IMR-90 (cell line): ENCODE results near the gene SH3BP5. TPM values are rescaled to one million over a fixed set of nuclear protein-coding genes. Genes with fewer than 3 reads are reported as not detected.

ENCODE experiments used
- ATAC-seq: fragments of 200-7000 bp; cut with Tn5 transposase; 2 replicates; pipeline ENCODE4 v1.9.1; 2020; ENCODE audit warnings: low read depth, mild to moderate bottlenecking, moderate library complexity
- BruUV-seq: library from RNA; stranded (reverse); fragments of 400-500 nt; replicated peaks from 2 replicates; lab custom pipeline; 2021; lab: Mats Ljungman, UMichigan
- CTCF ChIA-PET: fragments of 300-600 bp; formaldehyde crosslinking; extraction: SDS; loops from one replicate; lab custom pipeline; 2021; ENCODE audit warnings: antibody characterized with exemption; lab: Yijun Ruan, JAX
- POLR2A ChIA-PET: fragments of 300-600 bp; sonication (Branson Sonifier 250); formaldehyde crosslinking; loops from one replicate; lab custom pipeline; 2022; ENCODE audit warnings: antibody characterized with exemption; ENCODE audit not compliant: unreplicated experiment; lab: Charles Lee
- DNase-seq: peaks from one replicate; pipeline ENCODE4 v3.0.0; 2013
- H2AFZ ChIP-seq: replicated peaks from 2 replicates; pipeline ENCODE3; 2013; ENCODE audit warnings: low read length, mild to moderate bottlenecking; ENCODE audit not compliant: poor library complexity
- H2AK5ac ChIP-seq: 2 replicates; pipeline ENCODE4 v1.6.1; 2013; ENCODE audit warnings: low read depth, low read length, inconsistent platforms
- H2AK9ac ChIP-seq: replicated peaks from 2 replicates; pipeline ENCODE3; 2013; ENCODE audit warnings: mild to moderate bottlenecking, low read depth, low read length, moderate library complexity; ENCODE audit not compliant: poor library complexity
- H2BK120ac ChIP-seq: 2 replicates; pipeline ENCODE4 v1.6.1; 2013; ENCODE audit warnings: low read depth, low read length, inconsistent platforms
- H2BK15ac ChIP-seq: 3 replicates; pipeline ENCODE4 v1.6.1; 2013; ENCODE audit warnings: low read depth, low read length, inconsistent platforms
- H2BK20ac ChIP-seq: 2 replicates; pipeline ENCODE4 v1.6.1; 2013; ENCODE audit warnings: low read depth, mild to moderate bottlenecking, inconsistent platforms, low read length, moderate library complexity
- H2BK5ac ChIP-seq: 2 replicates; pipeline ENCODE4 v1.6.1; 2013; ENCODE audit warnings: mild to moderate bottlenecking, low read depth, low read length, inconsistent platforms; ENCODE audit not compliant: poor library complexity, severe bottlenecking
- H3K14ac ChIP-seq: replicated peaks from 2 replicates; pipeline ENCODE4 v1.6.1; 2013; ENCODE audit warnings: low read depth, low read length, inconsistent platforms
- H3K18ac ChIP-seq: 2 replicates; pipeline ENCODE4 v1.6.1; 2013; ENCODE audit warnings: low read depth, low read length, control low read depth
- H3K23ac ChIP-seq: 2 replicates; pipeline ENCODE4 v1.6.1; 2013; ENCODE audit warnings: low read depth, low read length, inconsistent platforms
- H3K27ac ChIP-seq: 2 replicates; pipeline ENCODE4 v1.5.1; 2013; ENCODE audit warnings: mild to moderate bottlenecking, control low read depth, low read length; ENCODE audit not compliant: insufficient read depth
- H3K27me3 ChIP-seq: 2 replicates; pipeline ENCODE4 v1.6.1; 2013; ENCODE audit warnings: low read length; ENCODE audit not compliant: control insufficient read depth, insufficient read depth
- H3K36me3 ChIP-seq: 2 replicates; pipeline ENCODE4 v1.6.1; 2013; ENCODE audit warnings: low read length, mixed read lengths; ENCODE audit not compliant: control insufficient read depth, insufficient read depth
- H3K4ac ChIP-seq: 2 replicates; pipeline ENCODE4 v1.6.1; 2013; ENCODE audit warnings: low read depth, low read length, inconsistent platforms
- H3K4me1 ChIP-seq: 2 replicates; pipeline ENCODE4 v1.6.1; 2013; ENCODE audit warnings: low read length, mixed read lengths; ENCODE audit not compliant: control insufficient read depth, insufficient read depth
- H3K4me2 ChIP-seq: 2 replicates; pipeline ENCODE4 v1.6.1; 2013; ENCODE audit warnings: low read depth, mild to moderate bottlenecking, control low read depth, low read length, moderate library complexity
- H3K4me3 ChIP-seq: 2 replicates; pipeline ENCODE4 v1.5.1; 2013; ENCODE audit warnings: low read depth, mild to moderate bottlenecking, control low read depth, low read length, moderate library complexity; ENCODE audit not compliant: insufficient read depth
- H3K56ac ChIP-seq: 2 replicates; pipeline ENCODE4 v1.6.1; 2013; ENCODE audit warnings: low read length, inconsistent platforms; ENCODE audit not compliant: insufficient read depth; ENCODE audit errors: extremely low read depth
- H3K79me1 ChIP-seq, 2 experiments: 2 replicates each; pipeline ENCODE4 v1.6.1; 2013; ENCODE audit warnings: low read length in 2 of 2, inconsistent platforms in 1 of 2, low read depth in 1 of 2
- H3K9ac ChIP-seq: 2 replicates; pipeline ENCODE4 v1.6.1; 2013; ENCODE audit warnings: low read depth, low read length, control low read depth
- H3K9me1 ChIP-seq: 2 replicates; pipeline ENCODE4 v1.6.1; 2013; ENCODE audit warnings: low read length, inconsistent platforms; ENCODE audit not compliant: insufficient read depth
- H3K9me3 ChIP-seq: 2 replicates; pipeline ENCODE4 v1.6.1; 2013; ENCODE audit warnings: low read length; ENCODE audit not compliant: control insufficient read depth, insufficient read depth
- H4K20me1 ChIP-seq: 2 replicates; pipeline ENCODE4 v1.6.1; 2013; ENCODE audit warnings: low read length, inconsistent platforms; ENCODE audit not compliant: insufficient read depth
- H4K5ac ChIP-seq: 2 replicates; pipeline ENCODE4 v1.6.1; 2013; ENCODE audit warnings: mild to moderate bottlenecking, low read depth, low read length, control low read depth
- H4K8ac ChIP-seq, 2 experiments: 2 replicates each; pipeline ENCODE4 v1.6.1; 2013; ENCODE audit warnings: low read depth in 2 of 2, low read length in 2 of 2, control low read depth in 1 of 2, inconsistent platforms in 1 of 2
- H4K91ac ChIP-seq: 2 replicates; pipeline ENCODE4 v1.6.1; 2013; ENCODE audit warnings: low read depth, low read length, inconsistent platforms; ENCODE audit not compliant: insufficient read depth
- MAZ ChIP-seq: IDR thresholded peaks from 2 replicates; pipeline ENCODE4 v1.6.1; 2012; ENCODE audit warnings: low read depth, mild to moderate bottlenecking, low read length, improper control_type of control experiment, moderate library complexity, borderline replicate concordance
- POLR2A ChIP-seq: IDR thresholded peaks from 2 replicates; pipeline ENCODE4 v1.6.1; 2012; ENCODE audit warnings: mild to moderate bottlenecking, low read depth, low read length
- RFX5 ChIP-seq: IDR thresholded peaks from 2 replicates; pipeline ENCODE4 v1.8.0; 2012; ENCODE audit warnings: low read depth, mild to moderate bottlenecking, low read length, moderate library complexity
- WGBS, 2 experiments: methylation state at CpG; one replicate each; pipeline versions ENCODE4 v1.1.5 to v1.1.7; 2013; ENCODE audit warnings: missing lambda C conversion rate in 2 of 2; ENCODE audit not compliant: insufficient read length in 1 of 2; ENCODE audit errors: extremely low coverage in 2 of 2; 5-methylcytosine and 5-hydroxymethylcytosine counted together
- dilution Hi-C: fragments of 300-500 bp; cut with HindIII; formaldehyde crosslinking; loops from one replicate; pipeline ENCODE4 v1.14.3; 2018; ENCODE audit warnings: low sequenced_read_pairs; ENCODE audit not compliant: unreplicated experiment
- in situ Hi-C: fragments of 300-500 bp; cut with MboI; formaldehyde crosslinking; loops from 3 replicates; pipeline ENCODE4 v1.14.3; 2019; ENCODE audit warnings: low sequenced_read_pairs, inconsistent platforms, mixed read lengths
- intact Hi-C: fragments of 100-400 bp; cut with micrococcal nuclease; formaldehyde crosslinking; loops from 2 replicates; pipeline ENCODE4 v1.10.0; 2022
- polyA plus RNA-seq, 3 experiments: library from polyadenylated mRNA; depleted of rRNA; stranded (reverse); fragments of >200 nt; gene quantifications; 2 replicates each; pipeline ENCODE4 v1.2.3, GENCODE V29; 2012; ENCODE audit warnings: low replicate concordance in 1 of 3
- total RNA-seq: library from RNA; depleted of rRNA; stranded (reverse); fragments of >200 nt; gene quantifications from 2 replicates; pipeline ENCODE4 v1.2.3, GENCODE V29; 2012

SH3BP5 gene
- total and polyA plus RNA-seq, 2 of the 4 experiments (the other 2 are of a cell fraction) = 14.0 to 23.5 TPM

DNA sequence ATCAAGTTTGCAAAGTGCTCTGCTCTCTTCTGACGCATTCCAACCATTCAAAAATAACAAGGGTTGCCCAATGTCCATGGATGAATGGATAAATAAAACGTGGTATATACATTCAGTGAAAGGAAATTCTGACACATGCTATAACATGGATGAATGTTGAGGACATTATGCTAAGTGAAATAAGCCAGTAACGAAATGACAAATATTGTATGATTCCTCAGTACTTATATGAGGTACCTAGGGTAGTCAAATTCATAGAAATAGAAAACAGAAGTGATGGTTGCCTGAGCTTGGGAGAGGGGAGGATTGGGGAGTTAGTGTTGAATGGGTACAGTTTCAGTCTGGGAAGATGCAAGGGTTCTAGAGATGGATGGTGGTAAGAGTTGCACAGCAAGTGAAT lies 33.9 kb downstream of the SH3BP5 start:
- H3K9ac ChIP-seq = no peak overlapping the region
- no peak overlapping the region for H3K18ac ChIP-seq
- no peak overlapping the region for H3K4me3 ChIP-seq
- ChIA-PET CTCF (no interaction called here), POLR2A (no interaction called here)
- intact Hi-C loops = no loop called here
- no peak overlapping the region for H2AK9ac ChIP-seq
- no peak overlapping the region for H3K4ac ChIP-seq
- H3K79me1 ChIP-seq = peaks cover 2 to 4% of the 10 kb centered on the region in 2 experiments; a peak in 1 of 4 replicates
- no peak overlapping the region for H2AK5ac ChIP-seq
- no CpG with 5 or more reads among the region's 3 CpGs for WGBS, 2 experiments
- no TSS peak for BruUV-seq
- in situ Hi-C loops = no loop called here
- no peaks in the 10 kb centered on the region for H3K9me3 ChIP-seq
- no peaks in the 10 kb centered on the region for H3K27me3 ChIP-seq
- H3K4me2 ChIP-seq = no peak overlapping the region
- H4K8ac ChIP-seq = no peak overlapping the region
- ATAC-seq = no peak
- H3K56ac ChIP-seq = no peak overlapping the region
- no peak overlapping the region for H2BK120ac ChIP-seq
- no peak overlapping the region for H3K23ac ChIP-seq
- H4K91ac ChIP-seq = no peak overlapping the region
- H2BK20ac ChIP-seq = no peak overlapping the region
- dilution Hi-C loops = no loop called here
- no peaks in the 10 kb centered on the region for H3K4me1 ChIP-seq
- H2BK5ac ChIP-seq = no peak overlapping the region
- H2BK15ac ChIP-seq = no peak overlapping the region
- no peak for DNase-seq
- no peaks in the 10 kb centered on the region for H4K20me1 ChIP-seq
- no peak overlapping the region for H3K14ac ChIP-seq
- TF ChIP-seq RFX5 = no peak
- no peak for TF ChIP-seq POLR2A
- no peak for TF ChIP-seq MAZ
- no peaks in the 10 kb centered on the region for H3K36me3 ChIP-seq
- no peak overlapping the region for H2AFZ ChIP-seq
- H4K5ac ChIP-seq = no peak overlapping the region
- no peak overlapping the region for H3K27ac ChIP-seq
- H3K9me1 ChIP-seq = peaks cover 11% of the 10 kb centered on the region
